Ovary (tissue), 9 donors: ENCODE results near the gene PPME1. TPM values are rescaled to one million over a fixed set of nuclear protein-coding genes. Genes with fewer than 3 reads are reported as not detected.

Experiments used
- DNase-seq, 5 donors: peaks; one replicate each; pipeline ENCODE4 v3.0.0-alpha.2; 2019 to 2020
- H3K27ac ChIP-seq, 2 donors: fragments of 200-600 bp; one replicate each; pipeline versions ENCODE4 v1.5.1 to v1.8.0; 2019 to 2022
- H3K27me3 ChIP-seq: fragments of 200-600 bp; one replicate; pipeline ENCODE4 v1.8.0; 2022
- H3K36me3 ChIP-seq: fragments of 200-600 bp; sonication (generic); one replicate; pipeline ENCODE4 v1.5.1; 2019
- H3K4me1 ChIP-seq: one replicate; pipeline ENCODE4 v1.8.1; 2013; ENCODE audit warnings: mild to moderate bottlenecking, moderate library complexity; ENCODE audit not compliant: insufficient read depth
- H3K4me3 ChIP-seq: fragments of 200-600 bp; sonication (generic); one replicate; pipeline ENCODE4 v1.5.1; 2017
- H3K9me3 ChIP-seq, 2 donors: fragments of 200-600 bp in 1 of 2; sonication (generic) in 1 of 2; one replicate each; pipeline versions ENCODE4 v1.5.1 to v1.8.1; 2013 to 2019; ENCODE audit warnings: mild to moderate bottlenecking in 1 of 2, moderate library complexity in 1 of 2
- EP300 ChIP-seq: sonication (generic); formaldehyde crosslinking; IDR thresholded peaks from one replicate; pipeline ENCODE4 v1.6.1; 2017; ENCODE audit warnings: antibody characterized with exemption
- POLR2A ChIP-seq: fragments of 450-650 bp; IDR thresholded peaks from one replicate; pipeline ENCODE4 v1.6.1; 2017; ENCODE audit warnings: antibody characterized with exemption, mild to moderate bottlenecking, moderate library complexity
- WGBS, 3 donors: extraction: QIAGEN DNeasy Blood & Tissue Kit in 1 of 3; methylation state at CpG; one replicate each; pipeline versions ENCODE4 v1.1.5 to v1.1.7; 2013 to 2017; 5-methylcytosine and 5-hydroxymethylcytosine counted together
- intact Hi-C, 4 donors: fragments of 100-400 bp; cut with DNase I; formaldehyde crosslinking; loops; one replicate each; pipeline versions ENCODE4 v1.11.0 to v1.15.1; 2022 to 2023
- polyA plus RNA-seq, 2 donors: library from polyadenylated mRNA; stranded (reverse); fragments of 200-250 nt in 1 of 2; fragments of 350-450 nt in 1 of 2; fragmentation: Illumina TruSeq in 1 of 2; extraction: RNeasy Lipid Tissue Mini Kit (QIAGEN cat#74804) in 1 of 2; gene quantifications; one replicate each; pipeline ENCODE4 v1.2.3, GENCODE V29; 2013 to 2014
- total RNA-seq, 7 donors: library from RNA; depleted of rRNA in 2 of 7; stranded (reverse); fragments of >200 nt in 2 of 7; fragmentation: NEBNext Ultra II Directional in 3 of 7; extraction: Animal tissue kit (Norgen Biotek cat#: 25700) in 3 of 7; gene quantifications; one replicate each; pipeline versions ENCODE4 v1.1.0 to v1.2.4, GENCODE V29; 2016 to 2023
- TF ChIP-seq, protein P1 (sequence below), 3 donors: fragments of 450-650 bp in 2 of 3; fragments of 200-600 bp in 1 of 3; IDR thresholded peaks; one replicate each; pipeline versions ENCODE4 v1.5.1 to v1.8.0; 2016 to 2022; ENCODE audit warnings: antibody characterized with exemption in 3 of 3, mild to moderate bottlenecking in 1 of 3
- donor health status: DM: no; HTN: no; CAD: no; lungs with moderate emphysema.
- donor health status: DM: no; HTN: no; CAD: no.
- donor health status: Bipolar disorder and iron deficiency.
- donor health status: DM: yes; HTN: yes; CAD: no.
- donor health status: DM: no; HTN: no; CAD: no.
- donor health status: DM: yes; HTN: yes; CAD: no.

The PPME1 gene
- total and polyA plus RNA-seq, 9 donors: 19.6 to 42.2 (median 35.8) TPM

DNA sequence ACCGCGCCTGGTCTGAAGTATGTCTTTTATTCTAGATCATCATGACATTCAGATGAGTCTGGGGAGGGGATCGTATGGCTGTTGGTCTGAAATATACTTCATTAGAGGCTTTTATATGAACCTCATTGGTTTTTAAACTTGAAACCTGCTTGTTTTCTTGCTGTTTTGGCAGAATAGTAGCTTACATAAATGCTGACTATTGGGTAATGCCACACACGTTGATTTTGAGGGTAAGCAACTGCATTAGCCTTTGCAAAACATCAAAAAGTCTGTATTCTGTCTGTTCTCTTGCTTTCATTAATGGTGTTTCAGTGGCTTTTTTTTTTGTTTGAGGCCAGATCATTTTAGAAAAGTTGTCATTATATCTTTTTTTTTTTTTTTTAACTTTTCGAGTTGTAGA is 14.2 kb downstream of the PPME1 start:
- no peak for DNase-seq

DNA sequence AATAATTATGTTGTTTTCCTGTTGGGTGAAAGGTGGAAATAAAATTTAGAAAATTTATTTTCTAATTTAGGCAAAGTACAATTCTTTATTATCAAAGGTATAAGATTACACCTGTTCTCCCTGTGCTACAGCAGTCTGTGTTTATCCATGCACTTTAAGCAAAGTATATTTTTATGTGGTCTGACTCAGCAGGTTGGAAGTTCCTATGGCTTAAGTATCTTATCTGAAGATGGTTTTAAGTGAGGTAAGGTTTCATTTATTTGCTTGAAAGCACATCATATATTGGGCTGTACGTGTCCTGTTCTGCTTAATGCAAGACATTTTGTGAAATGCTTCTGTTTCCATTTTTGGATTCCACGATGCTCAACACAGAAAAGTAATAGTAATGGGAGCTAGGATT is 14.6 kb downstream of the PPME1 start:
- H3K27ac ChIP-seq: no peak overlapping the region
- intact Hi-C loops: no loop called here
- peaks cover 2% of the 10 kb centered on the region for H3K4me1 ChIP-seq
- no peaks in the 10 kb centered on the region for H3K36me3 ChIP-seq
- no peak for DNase-seq
- 91 to 92% (median 91%) methylated on average over 2 of the region's 2 CpGs for WGBS, 3 donors
- TF ChIP-seq, protein P1, sequence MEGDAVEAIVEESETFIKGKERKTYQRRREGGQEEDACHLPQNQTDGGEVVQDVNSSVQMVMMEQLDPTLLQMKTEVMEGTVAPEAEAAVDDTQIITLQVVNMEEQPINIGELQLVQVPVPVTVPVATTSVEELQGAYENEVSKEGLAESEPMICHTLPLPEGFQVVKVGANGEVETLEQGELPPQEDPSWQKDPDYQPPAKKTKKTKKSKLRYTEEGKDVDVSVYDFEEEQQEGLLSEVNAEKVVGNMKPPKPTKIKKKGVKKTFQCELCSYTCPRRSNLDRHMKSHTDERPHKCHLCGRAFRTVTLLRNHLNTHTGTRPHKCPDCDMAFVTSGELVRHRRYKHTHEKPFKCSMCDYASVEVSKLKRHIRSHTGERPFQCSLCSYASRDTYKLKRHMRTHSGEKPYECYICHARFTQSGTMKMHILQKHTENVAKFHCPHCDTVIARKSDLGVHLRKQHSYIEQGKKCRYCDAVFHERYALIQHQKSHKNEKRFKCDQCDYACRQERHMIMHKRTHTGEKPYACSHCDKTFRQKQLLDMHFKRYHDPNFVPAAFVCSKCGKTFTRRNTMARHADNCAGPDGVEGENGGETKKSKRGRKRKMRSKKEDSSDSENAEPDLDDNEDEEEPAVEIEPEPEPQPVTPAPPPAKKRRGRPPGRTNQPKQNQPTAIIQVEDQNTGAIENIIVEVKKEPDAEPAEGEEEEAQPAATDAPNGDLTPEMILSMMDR (IDR thresholded peaks at IDR 0.05): no peak
- no peak for TF ChIP-seq POLR2A
- no peaks in the 10 kb centered on the region for H3K27me3 ChIP-seq
- H3K4me3 ChIP-seq: no peak overlapping the region
- H3K9me3 ChIP-seq: no peaks in the 10 kb centered on the region

More for the DNA sequence above, 14.2 kb downstream of the PPME1 start:
- no peak overlapping the region for H3K4me3 ChIP-seq
- peaks cover 2% of the 10 kb centered on the region for H3K4me1 ChIP-seq
- H3K36me3 ChIP-seq: no peaks in the 10 kb centered on the region
- H3K27ac ChIP-seq: no peak overlapping the region
- TF ChIP-seq POLR2A (no peak), EP300 (no peak)
- TF ChIP-seq, protein P1 (IDR thresholded peaks at IDR 0.05): no peak
- intact Hi-C loops: no loop called here
- H3K9me3 ChIP-seq: no peaks in the 10 kb centered on the region
- WGBS, 3 donors: 49 to 71% (median 63%) methylated on average over 5 of the region's 5 CpGs
- no peaks in the 10 kb centered on the region for H3K27me3 ChIP-seq

DNA sequence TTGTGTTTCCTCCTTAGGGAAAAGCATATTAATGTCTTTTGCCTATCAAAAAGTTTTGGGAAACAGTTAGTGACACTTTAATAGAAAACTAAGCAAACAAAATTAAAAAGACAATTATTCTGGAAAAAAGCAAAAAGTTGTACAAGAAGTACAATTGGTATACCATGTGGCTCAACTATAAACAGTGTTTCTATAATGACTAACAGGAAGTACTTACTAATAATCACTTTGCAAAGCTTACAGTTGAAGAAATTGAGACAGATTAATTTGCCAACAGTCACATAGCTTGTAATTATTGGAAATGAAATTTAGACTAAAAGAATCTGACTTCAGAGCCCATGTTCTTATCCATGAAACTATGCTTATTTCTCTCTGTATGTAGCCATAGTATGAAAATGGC is 24.7 kb downstream of the PPME1 start:
- H3K36me3 ChIP-seq: no peaks in the 10 kb centered on the region
- H3K4me1 ChIP-seq: no peaks in the 10 kb centered on the region
- H3K9me3 ChIP-seq: no peaks in the 10 kb centered on the region
- no peak overlapping the region for H3K4me3 ChIP-seq
- TF ChIP-seq POLR2A: no peak
- TF ChIP-seq, protein P1 (IDR thresholded peaks at IDR 0.05): no peak
- no peak for TF ChIP-seq EP300
- intact Hi-C loops: no loop called here
- H3K27ac ChIP-seq: no peak overlapping the region
- no peaks in the 10 kb centered on the region for H3K27me3 ChIP-seq
- no peak for DNase-seq

DNA sequence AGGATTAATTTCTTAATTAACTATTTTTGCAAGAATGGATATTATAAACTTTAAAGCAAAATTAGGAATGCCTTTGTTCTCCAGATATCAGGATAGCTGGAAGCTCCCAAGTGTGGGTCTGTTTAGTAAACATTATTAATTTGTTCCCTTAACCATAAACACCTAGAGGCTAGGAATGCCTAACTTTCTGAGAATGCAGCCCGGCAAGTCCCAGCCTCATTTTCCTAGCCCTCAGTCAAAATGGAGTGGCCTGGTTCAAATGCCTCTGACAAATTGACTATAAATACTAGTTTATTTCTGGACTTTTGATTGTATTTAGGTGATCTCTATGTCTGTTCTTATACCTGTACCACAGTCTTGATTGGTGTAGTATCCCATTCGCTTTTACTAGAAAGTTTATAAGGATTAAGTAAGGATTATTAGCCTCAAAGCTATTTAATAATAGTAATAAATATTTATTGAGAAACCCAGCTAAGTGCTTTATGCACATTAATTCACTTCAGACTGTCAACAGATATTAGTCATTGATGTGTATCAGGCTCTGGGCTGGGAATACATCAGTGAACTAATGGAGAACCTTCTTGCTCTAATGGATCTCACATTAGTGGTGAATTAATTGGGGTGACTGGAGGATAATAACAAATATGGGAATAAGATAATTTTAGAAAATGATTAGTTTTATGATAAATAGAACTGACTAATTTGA is 25.8 kb downstream of the PPME1 start:
- 95 to 97% (median 96%) methylated on average over 2 of the region's 2 CpGs for WGBS, 3 donors
- no peak overlapping the region for H3K4me3 ChIP-seq
- intact Hi-C loops: no loop called here
- H3K9me3 ChIP-seq: no peaks in the 10 kb centered on the region
- DNase-seq: no peak
- no peaks in the 10 kb centered on the region for H3K4me1 ChIP-seq
- H3K36me3 ChIP-seq: no peaks in the 10 kb centered on the region
- H3K27ac ChIP-seq: no peak overlapping the region
- no peaks in the 10 kb centered on the region for H3K27me3 ChIP-seq
- TF ChIP-seq EP300 (no peak), POLR2A (no peak)
- TF ChIP-seq, protein P1 (IDR thresholded peaks at IDR 0.05): no peak
